Liver (tissue), 2 donors: Measurements from ENCODE around the gene DDX54.

ENCODE experiments used
- EGR1 ChIP-seq, 2 donors: IDR thresholded peaks; 2 replicates each; pipeline ENCODE4 v1.6.1; 2016 to 2018; ENCODE audit warnings: antibody characterized with exemption in 2 of 2, low read depth in 2 of 2
- GABPA ChIP-seq, 2 donors: IDR thresholded peaks in 1 of 2; conservative IDR thresholded peaks in 1 of 2; 2 replicates each; pipeline ENCODE4 v1.6.1; 2016; ENCODE audit warnings: antibody characterized with exemption in 2 of 2, mild to moderate bottlenecking in 1 of 2, moderate library complexity in 1 of 2
- RAD21 ChIP-seq, 2 donors: IDR thresholded peaks; 2 replicates each; pipeline ENCODE4 v1.6.1; 2016; ENCODE audit warnings: antibody characterized with exemption in 2 of 2, mild to moderate bottlenecking in 2 of 2
- TAF1 ChIP-seq: conservative IDR thresholded peaks from 2 replicates; pipeline ENCODE4 v1.6.1; 2016; ENCODE audit warnings: antibody characterized with exemption, mild to moderate bottlenecking
- donor health status: healthy.

GRCh38 chr12:113196582-113196981 is 11.3 kb upstream of the DDX54 start:
- TF ChIP-seq RAD21 (IDR thresholded peaks at IDR 0.05) (no peak), TAF1 (no peak), GABPA (IDR thresholded peaks at IDR 0.05 in 1 of 2, conservative IDR thresholded peaks at IDR 0.05 in 1 of 2) (no peak), EGR1 (IDR thresholded peaks at IDR 0.05; ENCODE audit: low read depth in 2 of 2) (no peak)
